Panc1 (cell line): ENCODE measurements around the gene ATP10A. TPM values are rescaled to one million over a fixed set of nuclear protein-coding genes. Genes with fewer than 3 reads are reported as not detected.

Experiments
- ATAC-seq: fragments of 200-7000 bp; cut with Tn5 transposase; 2 replicates; pipeline ENCODE4 v1.9.1; 2020; ENCODE audit warnings: mild to moderate bottlenecking, moderate library complexity
- BruUV-seq: library from RNA; stranded (reverse); fragments of 400-500 nt; replicated peaks from 2 replicates; lab custom pipeline; 2021; lab: Mats Ljungman, UMichigan
- CTCF ChIA-PET: fragments of 300-600 bp; sonication (Branson Sonifier 250); formaldehyde crosslinking; loops from one replicate; lab custom pipeline; 2022; ENCODE audit warnings: antibody characterized with exemption; lab: Charles Lee
- POLR2A ChIA-PET: fragments of 300-600 bp; sonication (Branson Sonifier 250); formaldehyde crosslinking; loops from one replicate; lab custom pipeline; 2022; ENCODE audit warnings: antibody characterized with exemption; lab: Charles Lee
- DNase-seq: peaks from one replicate; pipeline ENCODE4 v3.0.0-alpha.2; 2010; ENCODE audit warnings: low read depth, low spot score
- H3K27ac ChIP-seq: 2 replicates; pipeline ENCODE4 v1.5.1; 2011; ENCODE audit warnings: mild to moderate bottlenecking, low read length, inconsistent platforms
- H3K27me3 ChIP-seq: fragments of 200-500 bp; sonication (Bioruptor generic); 2 replicates; pipeline ENCODE4 v1.6.0; 2014; ENCODE audit warnings: low read length, inconsistent platforms; ENCODE audit not compliant: control insufficient read depth, insufficient read depth
- H3K36me3 ChIP-seq: fragments of 200-500 bp; sonication (Bioruptor generic); 2 replicates; pipeline ENCODE4 v1.5.1; 2014; ENCODE audit warnings: inconsistent platforms, mild to moderate bottlenecking, low read length, moderate library complexity; ENCODE audit not compliant: control insufficient read depth, insufficient read depth
- H3K4me1 ChIP-seq: 2 replicates; pipeline ENCODE4 v1.5.1; 2011; ENCODE audit warnings: inconsistent platforms, mild to moderate bottlenecking, low read length, moderate library complexity; ENCODE audit not compliant: control insufficient read depth, insufficient read depth
- H3K4me3 ChIP-seq, 2 experiments: 2 replicates each; pipeline ENCODE4 v1.5.1; 2011 to 2012; ENCODE audit warnings: low read depth in 2 of 2, low read length in 2 of 2, mild to moderate bottlenecking in 2 of 2, inconsistent platforms in 1 of 2, moderate library complexity in 1 of 2
- H3K9me3 ChIP-seq: fragments of 200-500 bp; sonication (Bioruptor generic); 2 replicates; pipeline ENCODE4 v1.5.1; 2014; ENCODE audit warnings: low read depth, mild to moderate bottlenecking, inconsistent platforms, low read length, moderate library complexity; ENCODE audit not compliant: control insufficient read depth, insufficient read depth
- CTCF ChIP-seq: fragments of 450-650 bp; IDR thresholded peaks from 2 replicates; pipeline ENCODE4 v1.5.1; 2017; ENCODE audit warnings: mild to moderate bottlenecking
- POLR2AphosphoS5 ChIP-seq: IDR thresholded peaks from 2 replicates; pipeline ENCODE4 v1.6.1; 2012; ENCODE audit warnings: mild to moderate bottlenecking, low read depth, low read length, moderate library complexity
- REST ChIP-seq, 2 experiments: IDR thresholded peaks; 2 replicates each; pipeline ENCODE4 v1.6.1; 2011 to 2012; ENCODE audit warnings: low read depth in 2 of 2, control low read depth in 1 of 2, low read length in 1 of 2, mild to moderate bottlenecking in 1 of 2, moderate library complexity in 1 of 2; ENCODE audit not compliant: insufficient read depth in 1 of 2
- SIN3A ChIP-seq: IDR thresholded peaks from 2 replicates; pipeline ENCODE4 v1.6.1; 2012; ENCODE audit warnings: low read depth, mild to moderate bottlenecking, low read length, moderate library complexity, borderline replicate concordance; ENCODE audit not compliant: insufficient read depth
- TCF7L2 ChIP-seq: IDR thresholded peaks from 2 replicates; pipeline ENCODE4 v1.6.1; 2011; ENCODE audit warnings: mild to moderate bottlenecking, low read depth, low read length, inconsistent platforms
- in situ Hi-C: cut with HindIII; loops from 2 replicates; pipeline ENCODE4 v1.10.0; 2016; ENCODE audit warnings: low sequenced_read_pairs, low pct_unique_long_range_greater_than_20kb
- intact Hi-C: fragments of 100-400 bp; cut with micrococcal nuclease; formaldehyde crosslinking; loops from one replicate; pipeline ENCODE4 v1.10.0; 2022; ENCODE audit not compliant: unreplicated experiment
- total RNA-seq: library from RNA; stranded (reverse); gene quantifications from one replicate; pipeline ENCODE4 v1.2.1, GENCODE V29; 2021; ENCODE audit not compliant: unreplicated experiment

Gene ATP10A
- total RNA-seq, 1 experiment from 2014 or later: 0.31 TPM

DNA sequence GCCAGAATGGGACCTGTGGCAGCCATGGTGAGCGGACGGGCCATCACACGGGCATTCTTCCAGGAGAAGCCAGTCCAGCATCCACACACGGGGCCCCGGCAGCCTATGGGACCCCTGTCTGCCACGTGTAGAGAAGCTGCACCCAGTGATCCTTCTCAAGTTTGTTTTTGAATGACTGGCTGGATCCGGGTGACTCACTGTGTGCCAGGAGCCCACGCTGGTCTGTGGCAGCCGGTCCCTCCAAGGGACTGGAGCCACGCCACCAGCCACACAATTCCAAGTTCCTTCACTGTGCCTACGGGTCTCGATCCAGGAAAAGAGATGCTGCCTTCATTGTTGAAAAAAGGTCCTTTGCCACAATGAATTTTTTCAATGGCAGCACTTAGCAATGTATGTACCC, 58.1 kb downstream of the ATP10A start:
- TF ChIP-seq SIN3A (no peak), REST (IDR thresholded peaks at IDR 0.05; ENCODE audit: insufficient read depth in 1 of 2, low read depth in 2 of 2, low read length in 1 of 2) (no peak), CTCF (no peak), POLR2AphosphoS5 (no peak), TCF7L2 (no peak)
- ChIA-PET POLR2A (no interaction called here), CTCF (no interaction called here)
- intact Hi-C loops: no loop called here
- DNase-seq (no peak), ATAC-seq (no peak)
- no TSS peak for BruUV-seq
- H3K27ac ChIP-seq: no peak overlapping the region
- H3K4me1 ChIP-seq: no peaks in the 10 kb centered on the region
- H3K9me3 ChIP-seq: no peaks in the 10 kb centered on the region
- no peaks in the 10 kb centered on the region for H3K36me3 ChIP-seq
- H3K4me3 ChIP-seq: no peak overlapping the region
- in situ Hi-C loops: no loop called here
- no peaks in the 10 kb centered on the region for H3K27me3 ChIP-seq

DNA sequence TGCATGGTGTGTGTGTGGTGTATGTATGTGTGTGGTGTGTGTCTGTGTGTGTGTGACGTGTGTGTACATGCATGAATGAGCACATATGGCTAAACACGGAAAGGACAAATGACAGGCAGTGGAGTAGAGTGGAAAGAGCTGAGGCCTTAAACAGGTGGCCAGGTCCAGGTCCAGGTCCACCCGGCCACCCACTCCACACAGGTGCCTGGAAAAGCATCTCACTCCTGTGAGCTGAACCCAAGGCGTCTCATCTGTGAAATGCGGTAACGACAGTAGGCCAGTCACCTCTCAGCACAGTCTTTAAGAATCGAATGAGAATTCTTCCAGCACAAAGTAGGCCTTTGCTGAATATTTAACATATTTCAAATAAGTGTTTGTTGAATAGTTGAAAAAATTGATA, 58.7 kb downstream of the ATP10A start:
- BruUV-seq: no TSS peak

More for the DNA sequence above, 58.7 kb downstream of the ATP10A start:
- Histone ChIP-seq H3K36me3 (no peaks in the 10 kb centered on the region), H3K4me1 (no peaks in the 10 kb centered on the region), H3K27me3 (no peaks in the 10 kb centered on the region), H3K27ac (no peak overlapping the region), H3K9me3 (no peaks in the 10 kb centered on the region), H3K4me3 (no peak overlapping the region)
- CTCF ChIA-PET: no interaction called here
- intact Hi-C loops (no loop called here), in situ Hi-C loops (no loop called here)
- no peak for TF ChIP-seq SIN3A
- no peak for TF ChIP-seq CTCF
- no peak for TF ChIP-seq POLR2AphosphoS5
- ATAC-seq (no peak), DNase-seq (no peak)
- POLR2A ChIA-PET: no interaction called here
